ENCODE data around the gene CIC. TPM values are rescaled to one million over a fixed set of nuclear protein-coding genes. Genes with fewer than 3 reads are reported as not detected.

Gene CIC
- total and polyA plus RNA-seq, 9 of the 15 experiments (the other 6 are each of a cell fraction or from before 2014, with no cell fraction given): 0.07 to 44.7 (median 8.6) TPM

DNA sequence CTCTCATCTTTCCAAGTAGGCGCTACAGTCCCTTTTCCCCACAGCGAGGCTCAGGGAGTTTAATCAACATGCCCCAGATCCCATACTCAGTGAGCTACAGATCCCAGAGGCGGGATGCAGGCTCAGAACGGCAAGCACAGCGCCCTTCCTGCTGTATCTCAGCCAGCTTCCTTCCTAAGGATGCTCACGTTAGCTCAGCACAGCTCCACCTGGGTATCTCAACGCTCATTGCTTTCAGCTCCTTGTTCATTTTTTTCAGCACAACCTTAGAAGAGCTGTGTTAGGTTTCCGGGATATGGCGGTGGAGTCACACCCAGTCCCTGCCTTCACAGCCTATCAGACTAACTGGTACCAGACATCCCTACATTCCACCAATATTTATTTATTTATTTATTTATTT lies 53.3 kb downstream of the CIC start (continued):
- TF ChIP-seq, protein P1, sequence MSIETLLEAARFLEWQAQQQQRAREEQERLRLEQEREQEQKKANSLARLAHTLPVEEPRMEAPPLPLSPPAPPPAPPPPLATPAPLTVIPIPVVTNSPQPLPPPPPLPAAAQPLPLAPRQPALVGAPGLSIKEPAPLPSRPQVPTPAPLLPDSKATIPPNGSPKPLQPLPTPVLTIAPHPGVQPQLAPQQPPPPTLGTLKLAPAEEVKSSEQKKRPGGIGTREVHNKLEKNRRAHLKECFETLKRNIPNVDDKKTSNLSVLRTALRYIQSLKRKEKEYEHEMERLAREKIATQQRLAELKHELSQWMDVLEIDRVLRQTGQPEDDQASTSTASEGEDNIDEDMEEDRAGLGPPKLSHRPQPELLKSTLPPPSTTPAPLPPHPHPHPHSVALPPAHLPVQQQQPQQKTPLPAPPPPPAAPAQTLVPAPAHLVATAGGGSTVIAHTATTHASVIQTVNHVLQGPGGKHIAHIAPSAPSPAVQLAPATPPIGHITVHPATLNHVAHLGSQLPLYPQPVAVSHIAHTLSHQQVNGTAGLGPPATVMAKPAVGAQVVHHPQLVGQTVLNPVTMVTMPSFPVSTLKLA (conservative IDR thresholded peaks at IDR 0.05): no peak
- TF ChIP-seq, protein P2, sequence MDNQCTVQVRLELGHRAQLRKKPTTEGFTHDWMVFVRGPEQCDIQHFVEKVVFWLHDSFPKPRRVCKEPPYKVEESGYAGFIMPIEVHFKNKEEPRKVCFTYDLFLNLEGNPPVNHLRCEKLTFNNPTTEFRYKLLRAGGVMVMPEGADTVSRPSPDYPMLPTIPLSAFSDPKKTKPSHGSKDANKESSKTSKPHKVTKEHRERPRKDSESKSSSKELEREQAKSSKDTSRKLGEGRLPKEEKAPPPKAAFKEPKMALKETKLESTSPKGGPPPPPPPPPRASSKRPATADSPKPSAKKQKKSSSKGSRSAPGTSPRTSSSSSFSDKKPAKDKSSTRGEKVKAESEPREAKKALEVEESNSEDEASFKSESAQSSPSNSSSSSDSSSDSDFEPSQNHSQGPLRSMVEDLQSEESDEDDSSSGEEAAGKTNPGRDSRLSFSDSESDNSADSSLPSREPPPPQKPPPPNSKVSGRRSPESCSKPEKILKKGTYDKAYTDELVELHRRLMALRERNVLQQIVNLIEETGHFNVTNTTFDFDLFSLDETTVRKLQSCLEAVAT (IDR thresholded peaks at IDR 0.05): no peak

DNA sequence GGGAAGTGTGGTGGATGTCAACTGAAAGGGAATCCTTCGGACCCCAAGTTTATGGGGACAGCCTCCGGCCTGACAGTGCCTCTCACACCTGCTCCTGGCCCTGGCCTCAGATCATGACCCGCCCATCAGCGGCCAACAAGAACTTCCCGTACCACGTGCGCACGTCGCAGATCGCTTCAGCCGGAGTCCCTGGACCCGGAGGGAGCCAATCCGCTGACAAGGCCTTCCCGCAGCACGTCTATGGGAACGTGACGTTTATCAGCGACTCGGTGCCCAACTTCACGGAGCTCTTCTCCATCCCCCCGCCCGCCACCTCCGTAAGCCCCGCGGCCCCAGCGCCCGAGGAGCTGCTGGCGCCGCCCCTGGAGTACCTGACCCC lies 54.4 kb downstream of the CIC start:
- in situ Hi-C loops (cut with MboI): loop anchor here (10.0 kb wide), 1 partner anchor 189 kb away; the partner anchor contains the start of gene POU2F2
- 67% methylated on average over 10 of the region's 29 CpGs for WGBS (ENCODE audit: insufficient coverage, low coverage, missing lambda C conversion rate)
- intact Hi-C loops (cut with micrococcal nuclease): loop anchor here (10.0 kb wide), 2 partner anchors 111 to 189 kb away; partner anchors contain the start of gene POU2F2
- TF ChIP-seq NCOA4 (IDR thresholded peaks at IDR 0.05; ENCODE audit: partially characterized antibody): no peak
- TF ChIP-seq, protein P3, sequence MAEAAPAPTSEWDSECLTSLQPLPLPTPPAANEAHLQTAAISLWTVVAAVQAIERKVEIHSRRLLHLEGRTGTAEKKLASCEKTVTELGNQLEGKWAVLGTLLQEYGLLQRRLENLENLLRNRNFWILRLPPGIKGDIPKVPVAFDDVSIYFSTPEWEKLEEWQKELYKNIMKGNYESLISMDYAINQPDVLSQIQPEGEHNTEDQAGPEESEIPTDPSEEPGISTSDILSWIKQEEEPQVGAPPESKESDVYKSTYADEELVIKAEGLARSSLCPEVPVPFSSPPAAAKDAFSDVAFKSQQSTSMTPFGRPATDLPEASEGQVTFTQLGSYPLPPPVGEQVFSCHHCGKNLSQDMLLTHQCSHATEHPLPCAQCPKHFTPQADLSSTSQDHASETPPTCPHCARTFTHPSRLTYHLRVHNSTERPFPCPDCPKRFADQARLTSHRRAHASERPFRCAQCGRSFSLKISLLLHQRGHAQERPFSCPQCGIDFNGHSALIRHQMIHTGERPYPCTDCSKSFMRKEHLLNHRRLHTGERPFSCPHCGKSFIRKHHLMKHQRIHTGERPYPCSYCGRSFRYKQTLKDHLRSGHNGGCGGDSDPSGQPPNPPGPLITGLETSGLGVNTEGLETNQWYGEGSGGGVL (CRISPR knock-in tag; IDR thresholded peaks at IDR 0.05): no peak
- TF ChIP-seq ZSCAN32 (CRISPR knock-in tag; IDR thresholded peaks at IDR 0.05): no peak
- no peak for TF ChIP-seq CHD1 (IDR thresholded peaks at IDR 0.05; ENCODE audit: low read length)
- TF ChIP-seq, protein P4, sequence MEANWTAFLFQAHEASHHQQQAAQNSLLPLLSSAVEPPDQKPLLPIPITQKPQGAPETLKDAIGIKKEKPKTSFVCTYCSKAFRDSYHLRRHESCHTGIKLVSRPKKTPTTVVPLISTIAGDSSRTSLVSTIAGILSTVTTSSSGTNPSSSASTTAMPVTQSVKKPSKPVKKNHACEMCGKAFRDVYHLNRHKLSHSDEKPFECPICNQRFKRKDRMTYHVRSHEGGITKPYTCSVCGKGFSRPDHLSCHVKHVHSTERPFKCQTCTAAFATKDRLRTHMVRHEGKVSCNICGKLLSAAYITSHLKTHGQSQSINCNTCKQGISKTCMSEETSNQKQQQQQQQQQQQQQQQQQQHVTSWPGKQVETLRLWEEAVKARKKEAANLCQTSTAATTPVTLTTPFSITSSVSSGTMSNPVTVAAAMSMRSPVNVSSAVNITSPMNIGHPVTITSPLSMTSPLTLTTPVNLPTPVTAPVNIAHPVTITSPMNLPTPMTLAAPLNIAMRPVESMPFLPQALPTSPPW (CRISPR knock-in tag; IDR thresholded peaks at IDR 0.05): no peak
- no peak for TF ChIP-seq FIP1L1 (IDR thresholded peaks at IDR 0.05; ENCODE audit: low read depth, low read length, poor library complexity, severe bottlenecking)
- no peak for TF ChIP-seq ZNF174 (CRISPR knock-in tag; IDR thresholded peaks at IDR 0.05)
- TF ChIP-seq, protein P5, sequence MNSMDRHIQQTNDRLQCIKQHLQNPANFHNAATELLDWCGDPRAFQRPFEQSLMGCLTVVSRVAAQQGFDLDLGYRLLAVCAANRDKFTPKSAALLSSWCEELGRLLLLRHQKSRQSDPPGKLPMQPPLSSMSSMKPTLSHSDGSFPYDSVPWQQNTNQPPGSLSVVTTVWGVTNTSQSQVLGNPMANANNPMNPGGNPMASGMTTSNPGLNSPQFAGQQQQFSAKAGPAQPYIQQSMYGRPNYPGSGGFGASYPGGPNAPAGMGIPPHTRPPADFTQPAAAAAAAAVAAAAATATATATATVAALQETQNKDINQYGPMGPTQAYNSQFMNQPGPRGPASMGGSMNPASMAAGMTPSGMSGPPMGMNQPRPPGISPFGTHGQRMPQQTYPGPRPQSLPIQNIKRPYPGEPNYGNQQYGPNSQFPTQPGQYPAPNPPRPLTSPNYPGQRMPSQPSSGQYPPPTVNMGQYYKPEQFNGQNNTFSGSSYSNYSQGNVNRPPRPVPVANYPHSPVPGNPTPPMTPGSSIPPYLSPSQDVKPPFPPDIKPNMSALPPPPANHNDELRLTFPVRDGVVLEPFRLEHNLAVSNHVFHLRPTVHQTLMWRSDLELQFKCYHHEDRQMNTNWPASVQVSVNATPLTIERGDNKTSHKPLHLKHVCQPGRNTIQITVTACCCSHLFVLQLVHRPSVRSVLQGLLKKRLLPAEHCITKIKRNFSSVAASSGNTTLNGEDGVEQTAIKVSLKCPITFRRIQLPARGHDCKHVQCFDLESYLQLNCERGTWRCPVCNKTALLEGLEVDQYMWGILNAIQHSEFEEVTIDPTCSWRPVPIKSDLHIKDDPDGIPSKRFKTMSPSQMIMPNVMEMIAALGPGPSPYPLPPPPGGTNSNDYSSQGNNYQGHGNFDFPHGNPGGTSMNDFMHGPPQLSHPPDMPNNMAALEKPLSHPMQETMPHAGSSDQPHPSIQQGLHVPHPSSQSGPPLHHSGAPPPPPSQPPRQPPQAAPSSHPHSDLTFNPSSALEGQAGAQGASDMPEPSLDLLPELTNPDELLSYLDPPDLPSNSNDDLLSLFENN (IDR thresholded peaks at IDR 0.05; ENCODE audit: low read depth in 2 of 2, low read length in 2 of 2): no peak

More for the DNA sequence above, 54.4 kb downstream of the CIC start:
- H3K4me3 ChIP-seq: no peak overlapping the region
- BruUV-seq (replicated peaks): no TSS peak
- DNase-seq (ENCODE audit: extremely low read depth in 1 of 4, low spot score in 3 of 4) (no peak), ATAC-seq (no peak), FAIRE-seq (no peak)
- no peaks in the 10 kb centered on the region for H4K20me1 ChIP-seq (replicated peaks; ENCODE audit: control insufficient read depth, insufficient read depth, low read length)
- H3K79me2 ChIP-seq (ENCODE audit: control insufficient read depth, insufficient read depth, low read length): peaks cover 20% of the 10 kb centered on the region
- no peaks in the 10 kb centered on the region for H3K9me1 ChIP-seq (ENCODE audit: control insufficient read depth, insufficient read depth, low read length)
- POLR2A ChIA-PET: no interaction called here
- H3K36me3 ChIP-seq (ENCODE audit: control insufficient read depth, insufficient read depth, low read length): no peaks in the 10 kb centered on the region
- peaks cover 8 to 27% of the 10 kb centered on the region in 2 experiments; a peak in 4 of 5 replicates for H3K4me1 ChIP-seq (replicated peaks in 1 of 2; ENCODE audit: control insufficient read depth in 2 of 2, insufficient read depth in 2 of 2, low read length in 2 of 2)
- H3K27ac ChIP-seq (ENCODE audit: extremely low read depth, low read depth, low read length): no peak overlapping the region
- CTCF ChIA-PET (ENCODE audit: low intra/inter-chr PET ratio): no interaction called here
- H3K9me3 ChIP-seq (replicated peaks; ENCODE audit: control insufficient read depth, insufficient read depth, low read depth, low read length): no peaks in the 10 kb centered on the region
- peak overlapping the region in 1 of 2 experiments; percentile 27; a peak in 2 of 4 replicates for H3K9ac ChIP-seq (ENCODE audit: insufficient read depth in 1 of 2, low read depth in 2 of 2, low read length in 2 of 2)
- H3K4me2 ChIP-seq (ENCODE audit: insufficient read depth, low read length): no peak overlapping the region
- no peak overlapping the region for H2AFZ ChIP-seq (ENCODE audit: low read depth, low read length)
- H3K27me3 ChIP-seq (ENCODE audit: control insufficient read depth in 2 of 2, insufficient read depth in 2 of 2, low read length in 2 of 2): peaks cover 0 to 2% of the 10 kb centered on the region in 2 experiments; a peak in 1 of 5 replicates
